ENCODE results near the gene MESD.

The MESD gene

GRCh38 chr15:80942266-80942665 is 47.4 kb downstream of the MESD start:
- in situ Hi-C loops (cut with HindIII; ENCODE audit: low sequenced_read_pairs), result no loop called here

- in situ Hi-C loops (cut with HindIII; ENCODE audit: low sequenced_read_pairs), result no loop called here
Observed at GRCh38 chr15:80940851-80941250, 48.8 kb downstream of the MESD start.

GRCh38 chr15:80940331-80940730 is 49.3 kb downstream of the MESD start:
- in situ Hi-C loops (cut with HindIII; ENCODE audit: low sequenced_read_pairs), result no loop called here

DNA sequence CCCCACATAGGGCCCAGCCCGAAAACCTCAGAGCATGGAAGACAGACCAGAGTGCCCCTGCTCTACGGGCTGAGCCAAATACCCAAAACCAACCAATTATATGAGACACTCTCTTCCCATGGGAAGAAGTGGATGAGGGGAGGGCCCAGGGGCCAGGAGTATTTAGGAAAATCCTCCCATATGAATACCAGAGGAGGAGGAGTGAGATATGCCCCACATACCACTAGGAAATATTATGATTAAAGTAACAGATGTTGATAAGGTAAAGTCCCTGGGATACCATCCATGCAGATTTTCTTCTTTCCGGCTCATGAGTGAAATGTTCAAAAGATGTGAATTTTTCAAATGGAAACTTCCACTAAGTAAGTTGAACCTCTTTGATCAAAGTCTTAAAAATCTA is 50.4 kb downstream of the MESD start:
- in situ Hi-C loops (cut with HindIII; ENCODE audit: low sequenced_read_pairs), result no loop called here

- in situ Hi-C loops (cut with HindIII; ENCODE audit: low sequenced_read_pairs), result no loop called here
Observed at GRCh38 chr15:80937718-80938117, 51.9 kb downstream of the MESD start.

DNA sequence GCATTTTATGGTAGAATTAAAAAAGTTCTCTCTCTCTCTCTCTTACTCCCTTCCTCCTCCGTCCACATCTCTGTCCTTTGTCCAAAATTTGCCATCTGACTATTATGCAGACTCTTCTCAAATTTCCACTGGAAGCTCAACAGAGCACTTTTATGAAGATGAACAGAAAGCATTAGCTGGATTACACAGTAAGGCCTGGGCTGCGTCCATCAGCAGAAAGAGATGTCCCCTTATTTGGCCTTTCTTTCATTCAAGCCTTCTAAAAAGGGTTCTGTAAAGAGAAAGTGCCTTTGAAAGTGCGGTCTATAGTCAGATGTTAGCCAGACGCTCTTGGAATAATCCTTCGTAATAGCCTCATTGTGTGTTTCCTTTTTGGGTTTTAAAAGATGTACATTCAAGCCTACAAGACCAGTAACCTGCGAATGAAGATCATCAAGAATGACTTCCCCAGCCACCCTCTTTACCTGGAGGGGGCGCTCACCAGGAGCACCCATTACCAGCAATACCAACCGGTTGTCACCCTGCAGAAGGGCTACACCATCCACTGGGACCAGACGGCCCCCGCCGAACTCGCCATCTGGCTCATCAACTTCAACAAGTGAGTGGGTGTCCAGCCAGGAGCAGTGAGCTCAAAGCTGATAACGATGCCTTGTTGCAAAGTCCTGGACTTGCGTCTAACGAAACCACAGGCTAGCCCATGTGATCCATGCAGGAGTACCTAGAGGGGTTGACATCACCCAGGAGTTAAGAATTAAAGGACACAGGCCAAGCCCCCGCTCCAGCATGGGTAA is 53.1 kb downstream of the MESD start:
- in situ Hi-C loops (cut with HindIII; ENCODE audit: low sequenced_read_pairs), result no loop called here

- in situ Hi-C loops (cut with HindIII; ENCODE audit: low sequenced_read_pairs), result no loop called here
Observed at GRCh38 chr15:80934761-80935221, 54.8 kb downstream of the MESD start.

DNA sequence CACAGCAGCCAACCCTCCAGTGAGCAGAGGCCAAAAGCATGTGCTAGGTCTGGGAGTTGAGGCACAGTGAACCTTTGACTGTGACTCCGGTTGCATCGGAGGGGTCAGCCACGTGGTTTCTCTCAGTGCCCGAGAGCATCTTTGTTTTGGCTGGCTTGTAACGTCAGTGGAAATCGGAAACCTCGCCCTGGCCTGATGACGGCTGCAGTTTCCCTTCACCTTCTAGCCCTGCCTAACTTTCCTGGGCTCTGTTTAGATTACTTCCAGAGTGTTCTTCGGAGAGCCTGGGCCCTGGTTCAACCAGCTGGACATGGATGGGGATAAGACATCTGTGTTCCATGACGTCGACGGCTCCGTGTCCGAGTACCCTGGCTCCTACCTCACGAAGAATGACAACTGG is 56.6 kb downstream of the MESD start:
- in situ Hi-C loops (cut with HindIII; ENCODE audit: low sequenced_read_pairs), result no loop called here

DNA sequence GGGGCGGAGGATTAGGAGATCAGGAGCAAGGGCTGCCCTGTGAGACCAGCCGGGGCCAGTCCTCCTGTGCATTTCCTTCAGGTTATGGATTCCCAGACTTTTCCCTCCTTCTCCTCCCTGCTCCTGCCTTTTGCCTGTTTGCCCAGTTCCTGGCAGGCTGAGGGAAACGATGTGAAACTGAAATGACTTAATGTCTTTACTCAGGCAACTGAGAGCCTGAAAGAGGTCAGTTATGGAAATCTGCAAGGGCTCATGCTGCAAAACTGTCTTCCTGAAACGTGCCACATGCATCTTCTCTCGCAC is 57.2 kb downstream of the MESD start:
- in situ Hi-C loops (cut with HindIII; ENCODE audit: low sequenced_read_pairs), result no loop called here

DNA sequence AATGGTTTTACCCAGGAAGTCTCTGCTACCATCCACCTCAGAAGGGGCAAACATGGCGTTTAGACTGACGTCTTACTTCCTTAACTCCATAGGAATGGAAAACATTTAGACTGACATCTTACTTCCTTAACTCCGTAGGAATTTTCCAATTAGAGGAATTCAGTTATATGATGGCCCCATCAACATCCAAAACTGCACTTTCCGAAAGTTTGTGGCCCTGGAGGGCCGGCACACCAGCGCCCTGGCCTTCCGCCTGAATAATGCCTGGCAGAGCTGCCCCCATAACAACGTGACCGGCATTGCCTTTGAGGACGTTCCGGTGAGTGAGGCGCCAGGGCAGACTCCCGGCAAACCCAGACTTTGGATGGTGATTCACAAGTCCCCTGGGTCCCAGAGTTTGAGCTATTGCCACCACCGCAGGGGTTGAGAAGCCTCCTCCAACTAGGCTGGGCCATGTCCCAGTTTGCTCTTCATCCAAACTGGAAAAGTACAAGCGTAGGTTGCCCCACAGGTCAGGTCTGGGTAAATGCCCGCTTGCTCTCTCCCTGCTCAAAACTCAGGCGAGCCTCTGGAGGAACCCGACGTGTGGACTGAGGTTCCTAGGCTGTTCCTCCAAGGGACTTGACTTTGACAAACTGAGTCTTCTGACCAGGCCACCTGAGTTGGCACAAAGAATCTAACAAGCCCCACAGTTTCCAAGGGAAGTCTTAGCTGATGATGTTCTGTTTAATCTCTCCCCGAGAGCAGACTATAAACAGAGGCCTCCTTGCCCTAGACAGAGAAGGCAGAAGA is 57.7 kb downstream of the MESD start:
- in situ Hi-C loops (cut with HindIII; ENCODE audit: low sequenced_read_pairs), result no loop called here

DNA sequence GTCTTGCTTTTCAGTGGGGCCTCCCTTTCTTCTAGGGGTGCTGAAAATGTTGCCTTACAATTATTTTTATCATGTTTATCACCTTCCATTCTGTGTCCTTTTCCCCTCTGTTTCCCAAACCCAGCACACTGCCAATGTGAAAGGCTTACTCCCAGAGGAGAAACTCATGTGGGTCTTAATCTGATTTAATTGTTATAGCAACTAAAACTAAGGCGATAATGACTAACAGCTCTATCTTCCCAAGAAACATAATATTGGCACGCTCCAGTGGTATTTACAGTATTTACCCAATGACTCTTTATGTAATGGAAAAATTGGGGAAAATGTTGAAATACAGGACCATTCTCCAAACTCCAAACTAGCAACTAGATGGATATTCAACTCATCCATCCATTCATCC is 58.4 kb downstream of the MESD start:
- in situ Hi-C loops (cut with HindIII; ENCODE audit: low sequenced_read_pairs), result no loop called here

DNA sequence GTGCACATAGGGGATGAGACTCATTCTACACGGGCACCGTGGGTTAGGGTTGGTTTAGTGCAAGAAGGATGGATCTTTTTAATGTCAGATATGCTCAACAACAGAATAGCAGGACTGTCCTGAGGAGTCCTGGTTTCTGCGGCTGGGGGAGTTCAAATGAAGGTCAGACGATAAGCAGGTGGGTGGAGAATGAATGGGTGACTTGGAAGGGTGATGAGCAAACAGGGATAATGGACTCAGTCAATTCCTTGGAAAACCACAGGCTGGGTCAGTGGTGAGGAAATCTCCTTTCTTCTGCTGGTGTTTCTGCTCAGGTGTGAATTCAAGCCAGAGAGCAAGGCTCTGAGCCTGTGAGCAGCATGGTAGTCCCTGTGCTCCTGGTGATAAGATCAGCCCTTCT is 59.9 kb downstream of the MESD start:
- in situ Hi-C loops (cut with HindIII; ENCODE audit: low sequenced_read_pairs), result no loop called here

DNA sequence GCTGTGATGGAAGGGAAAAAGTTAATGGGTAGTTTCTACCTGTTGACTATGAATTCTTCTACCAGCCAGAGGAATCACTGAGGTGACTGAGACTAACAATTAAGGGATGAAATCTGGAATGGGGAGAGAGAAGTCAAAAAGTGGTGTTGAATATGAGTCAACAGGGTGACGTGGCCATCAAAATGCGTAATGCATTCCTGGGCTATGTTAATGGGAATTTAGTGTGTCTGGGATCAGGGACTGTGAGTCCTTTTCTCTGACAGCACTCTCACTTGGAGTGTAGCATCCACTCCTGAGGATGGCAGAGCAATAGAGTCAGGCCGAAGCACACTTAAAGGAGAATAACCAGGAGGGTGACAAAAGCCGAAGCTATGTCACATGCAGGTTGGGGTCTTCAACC is 60.4 kb downstream of the MESD start:
- in situ Hi-C loops (cut with HindIII; ENCODE audit: low sequenced_read_pairs), result no loop called here

DNA sequence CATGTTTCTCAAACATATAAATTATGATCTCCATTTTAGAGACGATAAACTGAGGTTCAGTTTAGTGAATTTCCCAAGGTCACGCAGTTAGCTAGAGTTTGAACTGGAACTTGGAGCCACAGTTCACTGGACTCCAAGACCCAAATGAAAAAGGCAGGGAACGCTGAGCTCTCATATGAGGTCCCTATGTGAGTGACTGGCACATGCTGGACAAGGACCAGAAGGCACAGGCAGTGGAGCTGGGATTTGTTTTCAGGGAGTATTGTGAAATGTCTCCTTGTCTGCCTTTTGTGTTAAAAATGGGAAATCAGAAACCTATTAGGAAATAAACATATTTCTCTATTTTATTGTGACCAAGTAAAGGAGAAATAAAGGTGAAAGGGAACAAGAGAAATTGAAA is 63.5 kb downstream of the MESD start:
- in situ Hi-C loops (cut with HindIII; ENCODE audit: low sequenced_read_pairs), result no loop called here

DNA sequence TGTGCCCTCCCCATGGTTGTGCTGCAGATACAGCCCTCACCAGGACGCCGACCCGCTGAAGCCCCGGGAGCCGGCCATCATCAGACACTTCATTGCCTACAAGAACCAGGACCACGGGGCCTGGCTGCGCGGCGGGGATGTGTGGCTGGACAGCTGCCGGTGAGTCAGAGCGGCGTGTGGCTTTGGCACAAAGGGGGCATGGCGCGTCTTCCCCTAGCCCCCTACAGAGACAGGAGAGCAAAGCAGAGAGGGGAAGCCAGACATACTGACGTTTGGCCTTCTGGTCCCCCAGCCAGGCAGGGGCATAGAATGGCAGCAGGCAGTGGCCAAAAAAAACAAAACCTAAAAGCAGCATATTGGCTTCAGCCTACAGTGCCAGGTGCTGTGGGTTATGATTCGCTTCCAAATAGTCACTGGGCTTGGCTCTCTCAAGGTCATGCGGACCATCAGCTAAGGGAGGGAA is 64.0 kb downstream of the MESD start:
- in situ Hi-C loops (cut with HindIII; ENCODE audit: low sequenced_read_pairs), result no loop called here

GRCh38 chr15:80924278-80924677 is 65.3 kb downstream of the MESD start:
- in situ Hi-C loops (cut with HindIII; ENCODE audit: low sequenced_read_pairs), result no loop called here

DNA sequence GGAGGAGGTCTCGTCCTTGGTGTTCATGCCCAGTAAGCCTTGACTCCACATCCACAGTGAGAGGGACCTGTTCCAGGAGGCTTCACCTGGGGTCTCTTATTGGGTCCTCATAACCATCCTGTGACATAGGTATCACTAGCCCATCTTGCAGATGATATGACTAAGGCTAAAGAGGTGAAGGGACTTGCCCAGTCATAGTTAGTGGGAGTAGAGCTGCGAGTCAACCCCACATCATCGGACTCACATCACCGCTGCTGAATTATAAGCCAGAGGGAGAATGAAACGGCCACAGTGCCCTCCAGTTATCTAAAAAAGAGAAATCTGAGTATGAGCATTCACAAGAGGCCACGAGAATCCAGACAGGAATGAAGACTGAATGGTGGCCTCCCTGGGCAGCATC is 66.0 kb downstream of the MESD start:
- in situ Hi-C loops (cut with HindIII; ENCODE audit: low sequenced_read_pairs), result no loop called here

DNA sequence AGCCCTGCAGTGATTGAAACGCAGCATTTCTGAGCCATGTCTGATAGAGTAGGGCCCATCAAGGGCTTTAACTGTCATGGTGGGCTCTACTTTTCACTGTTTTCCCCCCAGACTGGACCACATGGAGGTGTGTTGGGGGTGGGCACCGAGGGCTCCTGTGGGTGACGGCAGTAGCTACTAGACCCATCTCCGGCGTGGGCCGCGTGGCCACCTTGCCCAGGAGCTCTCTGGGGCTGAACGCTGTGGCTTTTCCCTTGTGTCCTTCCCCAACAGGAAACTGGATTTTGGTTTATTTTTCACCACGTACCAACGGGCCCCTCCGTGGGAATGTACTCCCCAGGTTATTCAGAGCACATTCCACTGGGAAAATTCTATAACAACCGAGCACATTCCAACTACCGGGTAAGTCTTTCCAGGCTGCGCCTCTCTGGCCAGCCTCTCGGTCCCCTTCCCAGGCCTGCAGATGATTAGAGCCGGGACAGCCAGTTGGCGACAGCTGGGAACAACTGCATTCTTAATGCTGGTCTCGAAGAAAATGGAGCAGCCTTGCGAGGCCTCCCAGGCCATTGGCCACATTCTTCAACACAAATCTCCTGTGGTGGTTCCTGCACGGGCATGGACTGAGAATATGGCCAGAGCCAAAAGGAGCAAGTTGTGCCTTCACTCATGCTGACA is 67.7 kb downstream of the MESD start:
- in situ Hi-C loops (cut with HindIII; ENCODE audit: low sequenced_read_pairs), result no loop called here

GRCh38 chr15:80920271-80920699 is 69.3 kb downstream of the MESD start:
- in situ Hi-C loops (cut with HindIII; ENCODE audit: low sequenced_read_pairs), result no loop called here

- in situ Hi-C loops (cut with HindIII; ENCODE audit: low sequenced_read_pairs), result no loop called here
Observed at GRCh38 chr15:80918196-80918783, 71.3 kb downstream of the MESD start.

GRCh38 chr15:80916056-80916455 is 73.6 kb downstream of the MESD start:
- in situ Hi-C loops (cut with HindIII; ENCODE audit: low sequenced_read_pairs), result no loop called here
